ENCODE measurements around the gene DTYMK. TPM values are rescaled to one million over a fixed set of nuclear protein-coding genes. Genes with fewer than 3 reads are reported as not detected.
A peak's percentile ranks its signal among the peaks of the same experiment; 100 is the strongest.

The DTYMK gene
- total RNA-seq, 6 experiments from 2014 or later, result 9.9 to 21.5 (median 10.4) TPM

- ATAC-seq, result no peak
- WGBS (ENCODE audit: insufficient coverage, low coverage, low lambda C conversion rate, missing lambda C conversion rate), result 33% methylated on average over 1 of the region's 31 CpGs
These were observed 16.1 kb downstream of the DTYMK start for GRCh38 chr2:241670333-241671110.

GRCh38 chr2:241668839-241669238 lies 17.8 kb downstream of the DTYMK start:
- no peak for DNase-seq
- H3K36me3 ChIP-seq, result peaks cover 0 to 39% (median 8%) of the 10 kb centered on the region in 4 donors
- intact Hi-C loops (cut with DNase I), result no loop called here
- H3K9me3 ChIP-seq, result no peaks in the 10 kb centered on the region
- ATAC-seq, result no peak
- no peaks in the 10 kb centered on the region for H3K27me3 ChIP-seq
- no peak overlapping the region for H3K4me3 ChIP-seq
- WGBS (ENCODE audit: insufficient coverage, low coverage, low lambda C conversion rate, missing lambda C conversion rate), result 87% methylated on average over 8 of the region's 12 CpGs
- no peak overlapping the region for H3K27ac ChIP-seq
- TF ChIP-seq CTCF (IDR thresholded peaks at IDR 0.05) (no peak), POLR2A (IDR thresholded peaks at IDR 0.05) (no peak)
- H3K4me1 ChIP-seq, result no peaks in the 10 kb centered on the region

More at GRCh38 chr2:241670333-241671110, 16.1 kb downstream of the DTYMK start:
- TF ChIP-seq CTCF (IDR thresholded peaks at IDR 0.05) (no peak), POLR2A (IDR thresholded peaks at IDR 0.05) (no peak)
- no peak overlapping the region for H3K27ac ChIP-seq
- intact Hi-C loops (cut with DNase I), result no loop called here
- no peak overlapping the region for H3K4me3 ChIP-seq
- no peak for DNase-seq
- H3K4me1 ChIP-seq, result no peaks in the 10 kb centered on the region
- peaks cover 0 to 39% (median 8%) of the 10 kb centered on the region in 4 donors for H3K36me3 ChIP-seq
- H3K9me3 ChIP-seq, result no peaks in the 10 kb centered on the region
- no peaks in the 10 kb centered on the region for H3K27me3 ChIP-seq

GRCh38 chr2:241668354-241668753 lies 18.3 kb downstream of the DTYMK start:
- no peaks in the 10 kb centered on the region for H3K4me1 ChIP-seq
- intact Hi-C loops (cut with DNase I), result no loop called here
- DNase-seq (no peak), ATAC-seq (no peak)
- H3K9me3 ChIP-seq, result no peaks in the 10 kb centered on the region
- H3K27me3 ChIP-seq, result no peaks in the 10 kb centered on the region
- 94% methylated on average over 14 of the region's 21 CpGs for whole genome bisulfite sequencing (ENCODE audit: insufficient coverage, low coverage, low lambda C conversion rate, missing lambda C conversion rate)
- TF ChIP-seq POLR2A (IDR thresholded peaks at IDR 0.05) (no peak), CTCF (IDR thresholded peaks at IDR 0.05) (no peak)
- no peak overlapping the region for H3K27ac ChIP-seq
- no peak overlapping the region for H3K4me3 ChIP-seq
- H3K36me3 ChIP-seq, result peaks cover 0 to 39% (median 8%) of the 10 kb centered on the region in 4 donors

GRCh38 chr2:241666627-241667400 lies 19.8 kb downstream of the DTYMK start:
- H3K36me3 ChIP-seq, result peaks cover 0 to 33% (median 8%) of the 10 kb centered on the region in 4 donors
- no peak for DNase-seq
- intact Hi-C loops (cut with DNase I), result no loop called here

More at GRCh38 chr2:241666627-241667400, 19.8 kb downstream of the DTYMK start:
- Histone ChIP-seq H3K27me3 (no peaks in the 10 kb centered on the region), H3K4me3 (no peak overlapping the region), H3K27ac (no peak overlapping the region), H3K9me3 (no peaks in the 10 kb centered on the region), H3K4me1 (no peaks in the 10 kb centered on the region)
- WGBS (ENCODE audit: insufficient coverage, low coverage, low lambda C conversion rate, missing lambda C conversion rate), result 91% methylated on average over 6 of the region's 42 CpGs
- TF ChIP-seq POLR2A (IDR thresholded peaks at IDR 0.05) (no peak), CTCF (IDR thresholded peaks at IDR 0.05) (no peak)
- ATAC-seq, result peak in 3 of 4 donors; percentile 25 to 40 (median 31)
